SH-SY5Y (cell line): ENCODE data around the gene ATP6V1D.

Experiments
- GATA2 ChIP-seq: IDR thresholded peaks from 2 replicates; pipeline ENCODE4 v1.6.1; 2011; ENCODE audit warnings: mild to moderate bottlenecking, low read depth, low read length
- GATA3 ChIP-seq: IDR thresholded peaks from 2 replicates; pipeline ENCODE4 v1.6.1; 2011; ENCODE audit warnings: low read depth, mild to moderate bottlenecking, low read length, moderate library complexity

The ATP6V1D gene

GRCh38 chr14:67385120-67385519 lies 25.5 kb upstream of the ATP6V1D start:
- TF ChIP-seq GATA3 (no peak), GATA2 (no peak)

DNA sequence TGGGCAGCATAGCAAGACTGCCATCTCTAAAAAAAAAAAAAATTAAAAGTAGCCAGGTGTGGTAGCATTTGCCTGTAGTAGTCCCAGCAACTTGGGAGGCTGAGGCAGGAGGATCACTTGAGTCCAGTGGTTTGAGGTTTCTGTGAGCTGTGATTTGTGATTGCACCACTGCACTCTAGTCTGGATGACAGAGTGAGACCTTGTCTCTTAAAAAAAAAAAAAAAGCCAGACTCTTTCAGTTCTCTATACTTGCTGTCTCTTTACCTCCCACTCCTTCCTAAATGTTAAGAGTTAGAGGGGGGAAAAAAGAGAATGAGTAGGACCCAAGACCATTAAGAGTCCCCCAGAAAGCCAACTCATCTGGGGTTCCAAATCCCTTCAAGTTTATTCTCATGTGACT lies 18.3 kb upstream of the ATP6V1D start:
- TF ChIP-seq GATA2, result no peak
- TF ChIP-seq GATA3, result no peak

GRCh38 chr14:67373347-67373746 lies 13.7 kb upstream of the ATP6V1D start:
- no peak for TF ChIP-seq GATA2
- TF ChIP-seq GATA3, result no peak

DNA sequence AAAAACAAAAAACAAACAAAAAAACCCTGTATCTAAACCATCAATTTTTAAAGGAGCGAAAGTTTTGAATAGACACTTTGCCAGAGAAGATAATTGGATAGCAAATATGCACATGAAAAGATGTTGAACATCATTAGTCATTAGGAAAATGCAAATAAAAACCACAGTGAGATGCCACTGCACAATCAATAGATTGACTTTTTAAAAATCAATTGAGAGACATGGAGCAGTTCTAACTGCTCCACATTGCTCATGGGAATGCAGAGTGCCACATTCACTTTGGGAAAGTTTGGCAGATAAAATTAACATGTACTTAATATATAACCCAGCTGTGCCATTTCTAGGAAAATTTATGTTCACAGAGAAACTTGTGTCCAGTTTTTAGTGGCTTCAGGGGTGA lies 13.2 kb upstream of the ATP6V1D start:
- TF ChIP-seq GATA3 (no peak), GATA2 (no peak)

DNA sequence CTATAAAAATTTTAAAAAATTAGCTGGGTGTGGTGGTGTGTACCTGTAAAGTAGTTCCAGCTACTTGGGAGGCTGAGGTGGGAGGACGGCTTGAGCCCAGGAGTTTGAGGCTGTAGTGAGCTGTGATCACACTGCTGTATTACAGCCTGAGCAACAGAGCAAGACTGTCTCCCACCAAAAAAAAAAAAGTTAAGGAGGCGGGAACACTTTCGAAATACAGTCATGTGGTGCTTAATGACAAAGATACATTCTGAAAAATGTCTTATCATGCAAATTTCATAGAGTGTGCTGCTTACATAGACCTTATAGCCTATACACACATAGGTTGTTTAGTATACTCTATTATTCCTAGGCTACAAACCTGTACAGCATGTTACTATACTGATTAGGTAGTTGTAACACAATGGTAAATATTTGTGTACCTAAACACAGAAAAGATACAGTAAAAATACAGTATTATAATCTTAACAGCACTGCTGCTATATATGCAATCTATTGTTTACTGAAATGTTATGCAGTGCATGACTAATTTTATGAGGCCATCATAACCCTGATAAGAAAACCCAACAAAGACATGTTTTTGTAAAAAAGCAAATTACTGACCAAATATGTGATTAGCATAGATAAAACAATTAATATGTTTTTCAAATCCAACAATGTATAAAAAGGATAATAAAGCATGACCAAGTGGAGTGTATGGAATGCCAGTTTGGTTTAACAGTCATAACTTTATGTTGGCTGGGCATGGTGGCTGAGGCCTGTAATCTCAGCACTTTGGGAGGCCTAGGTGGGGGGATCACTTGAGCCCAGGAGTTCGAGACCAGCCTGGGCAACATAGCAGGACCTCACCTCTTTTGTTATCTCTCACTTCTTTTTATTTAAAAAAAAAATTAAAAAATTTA lies 11.9 kb upstream of the ATP6V1D start:
- TF ChIP-seq GATA2, result no peak

- no peak for TF ChIP-seq GATA2
- no peak for TF ChIP-seq GATA3
Observed at GRCh38 chr14:67370830-67371229, 11.2 kb upstream of the ATP6V1D start.

- TF ChIP-seq GATA3, result no peak
- TF ChIP-seq GATA2, result no peak
Observed at GRCh38 chr14:67365476-67365875, 5.9 kb upstream of the ATP6V1D start.

GRCh38 chr14:67360470-67361206 lies 1.0 kb upstream of the ATP6V1D start:
- TF ChIP-seq GATA2 (no peak), GATA3 (no peak)

GRCh38 chr14:67358924-67359774 lies 455 bp downstream of the ATP6V1D start:
- no peak for TF ChIP-seq GATA2
- TF ChIP-seq GATA3, result no peak

GRCh38 chr14:67357969-67358354 lies 1.6 kb downstream of the ATP6V1D start:
- TF ChIP-seq GATA3 (no peak), GATA2 (no peak)

- TF ChIP-seq GATA2, result no peak
- no peak for TF ChIP-seq GATA3
Observed at GRCh38 chr14:67357186-67357968, 2.2 kb downstream of the ATP6V1D start.

DNA sequence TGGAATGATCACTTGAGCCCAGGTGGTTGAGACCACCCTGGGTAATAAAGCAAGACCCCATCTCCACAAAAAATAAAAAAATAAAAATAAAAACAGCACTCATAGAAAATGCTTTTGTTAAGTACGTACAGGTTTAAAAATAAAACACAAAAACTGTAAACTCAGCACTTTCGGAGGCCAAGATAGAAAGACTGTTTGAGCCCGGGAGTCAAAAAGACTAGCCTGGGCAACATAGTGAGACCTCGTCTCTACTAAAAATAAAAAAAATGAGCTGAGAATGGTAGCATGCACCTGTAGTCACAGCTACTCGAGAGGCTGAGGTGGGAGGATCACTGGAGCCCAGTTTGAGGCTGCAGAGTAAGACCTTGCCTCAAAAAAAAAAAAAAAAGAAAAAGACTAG lies 7.5 kb downstream of the ATP6V1D start:
- TF ChIP-seq GATA2, result no peak

GRCh38 chr14:67345583-67345982 lies 14.0 kb downstream of the ATP6V1D start:
- TF ChIP-seq GATA3 (no peak), GATA2 (no peak)
